ENCODE data around the gene FNDC10. TPM values are rescaled to one million over a fixed set of nuclear protein-coding genes. Genes with fewer than 3 reads are reported as not detected.

The FNDC10 gene
- total RNA-seq, 2 donors from 2014 or later: 10.4 to 10.8 TPM

DNA sequence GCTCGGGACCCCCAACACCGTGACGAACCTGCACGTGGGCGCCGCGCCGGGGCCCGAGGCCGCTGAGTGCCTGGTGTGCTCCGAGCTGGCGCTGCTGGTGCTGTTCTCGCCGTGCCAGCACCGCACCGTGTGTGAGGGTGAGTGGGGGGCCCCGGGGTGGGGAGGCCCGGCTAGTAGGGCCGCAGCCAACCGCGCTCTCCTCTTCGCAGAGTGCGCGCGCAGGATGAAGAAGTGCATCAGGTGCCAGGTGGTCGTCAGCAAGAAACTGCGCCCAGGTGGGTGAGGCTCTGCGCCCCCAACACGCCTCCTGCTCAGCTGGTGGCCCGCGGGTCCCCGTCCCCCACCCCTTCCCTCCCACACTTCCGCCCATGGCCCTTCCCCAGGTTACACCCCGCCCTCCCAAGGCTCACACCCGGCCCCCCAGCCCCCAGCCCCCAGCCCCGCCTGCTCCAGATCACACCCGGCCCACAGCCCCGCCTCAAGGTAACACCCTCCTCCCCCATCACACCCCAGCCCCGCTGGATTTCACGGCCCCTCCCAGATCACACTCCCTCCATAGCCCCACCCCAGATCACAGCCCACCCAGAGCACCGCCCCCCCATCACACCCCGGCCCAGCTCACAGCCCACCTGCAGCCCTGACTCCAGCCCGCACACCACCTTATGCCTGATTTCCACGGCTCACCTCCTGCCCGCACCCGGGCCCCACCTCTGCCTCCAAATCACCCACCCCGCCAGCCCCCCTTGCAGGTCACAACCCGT lies 29.7 kb upstream of the FNDC10 start:
- peaks cover 2% of the 10 kb centered on the region for H3K9me3 Mint-ChIP-seq
- DNase-seq: no peak
- Histone ChIP-seq H3K9ac (ENCODE audit: extremely low read depth, low read length, poor library complexity, severe bottlenecking) (no peak overlapping the region), H3K36me3 (ENCODE audit: control insufficient read depth, insufficient read depth, low read length) (no peaks in the 10 kb centered on the region), H3K9me3 (ENCODE audit: control insufficient read depth, low read length) (no peaks in the 10 kb centered on the region), H3K4me3 (ENCODE audit: low read length) (no peak overlapping the region), H3K4me1 (ENCODE audit: control insufficient read depth, insufficient read depth, low read length) (no peaks in the 10 kb centered on the region), H3K27me3 (ENCODE audit: control insufficient read depth, insufficient read depth, low read length, poor library complexity, severe bottlenecking) (peaks cover 14% of the 10 kb centered on the region), H3K27ac (ENCODE audit: low read depth, low read length) (no peak overlapping the region)
- WGBS, 2 experiments (ENCODE audit: insufficient coverage in 1 of 2, insufficient read length in 1 of 2): 91 to 92% methylated on average over 14 to 40 of the region's 48 CpGs
- H3K4me1 Mint-ChIP-seq: no peaks in the 10 kb centered on the region
- H3K27ac Mint-ChIP-seq: no peak overlapping the region
- no peak overlapping the region for H3K4me3 Mint-ChIP-seq
- peaks cover 12% of the 10 kb centered on the region for H3K27me3 Mint-ChIP-seq (ENCODE audit: insufficient read depth)
- TF ChIP-seq, protein P1, sequence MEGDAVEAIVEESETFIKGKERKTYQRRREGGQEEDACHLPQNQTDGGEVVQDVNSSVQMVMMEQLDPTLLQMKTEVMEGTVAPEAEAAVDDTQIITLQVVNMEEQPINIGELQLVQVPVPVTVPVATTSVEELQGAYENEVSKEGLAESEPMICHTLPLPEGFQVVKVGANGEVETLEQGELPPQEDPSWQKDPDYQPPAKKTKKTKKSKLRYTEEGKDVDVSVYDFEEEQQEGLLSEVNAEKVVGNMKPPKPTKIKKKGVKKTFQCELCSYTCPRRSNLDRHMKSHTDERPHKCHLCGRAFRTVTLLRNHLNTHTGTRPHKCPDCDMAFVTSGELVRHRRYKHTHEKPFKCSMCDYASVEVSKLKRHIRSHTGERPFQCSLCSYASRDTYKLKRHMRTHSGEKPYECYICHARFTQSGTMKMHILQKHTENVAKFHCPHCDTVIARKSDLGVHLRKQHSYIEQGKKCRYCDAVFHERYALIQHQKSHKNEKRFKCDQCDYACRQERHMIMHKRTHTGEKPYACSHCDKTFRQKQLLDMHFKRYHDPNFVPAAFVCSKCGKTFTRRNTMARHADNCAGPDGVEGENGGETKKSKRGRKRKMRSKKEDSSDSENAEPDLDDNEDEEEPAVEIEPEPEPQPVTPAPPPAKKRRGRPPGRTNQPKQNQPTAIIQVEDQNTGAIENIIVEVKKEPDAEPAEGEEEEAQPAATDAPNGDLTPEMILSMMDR (conservative IDR thresholded peaks at IDR 0.05): no peak
- H3K36me3 Mint-ChIP-seq (ENCODE audit: low read depth): peaks cover 2% of the 10 kb centered on the region

DNA sequence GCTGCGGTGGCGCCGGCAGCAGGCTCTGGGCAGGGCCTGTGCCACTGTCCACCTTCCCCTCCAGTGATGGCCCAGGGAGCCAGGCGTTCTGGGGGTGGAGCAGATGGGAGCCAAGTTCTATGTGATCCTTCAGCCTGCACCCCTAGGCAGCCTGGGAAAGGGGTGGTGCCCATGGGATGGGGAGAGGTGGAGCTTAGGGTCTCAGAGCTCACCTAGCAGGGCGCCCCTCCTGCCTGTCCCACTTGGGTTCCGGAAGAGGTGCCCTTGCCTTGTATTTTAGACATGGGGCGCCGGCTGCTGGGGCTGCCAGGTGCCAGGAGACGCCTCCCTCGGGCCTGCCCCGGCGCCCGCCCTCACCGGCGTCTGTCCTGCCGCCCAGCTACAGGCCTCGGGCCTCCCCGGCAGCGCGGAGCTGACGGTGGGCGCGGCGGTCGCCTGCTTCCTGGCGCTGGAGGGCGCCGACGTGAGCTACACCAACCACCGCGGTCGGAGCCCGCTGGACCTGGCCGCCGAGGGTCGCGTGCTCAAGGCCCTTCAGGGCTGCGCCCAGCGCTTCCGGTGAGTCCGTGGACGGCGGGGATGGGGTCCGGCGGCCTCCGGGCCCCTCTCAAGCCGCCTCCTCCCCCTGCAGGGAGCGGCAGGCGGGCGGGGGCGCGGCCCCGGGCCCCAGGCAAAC lies 29.0 kb upstream of the FNDC10 start:
- Histone ChIP-seq H3K4me1 (ENCODE audit: control insufficient read depth, insufficient read depth, low read length) (no peaks in the 10 kb centered on the region), H3K9me3 (ENCODE audit: control insufficient read depth, low read length) (no peaks in the 10 kb centered on the region), H3K27me3 (ENCODE audit: control insufficient read depth, insufficient read depth, low read length, poor library complexity, severe bottlenecking) (peaks cover 14% of the 10 kb centered on the region), H3K36me3 (ENCODE audit: control insufficient read depth, insufficient read depth, low read length) (no peaks in the 10 kb centered on the region), H3K27ac (ENCODE audit: low read depth, low read length) (no peak overlapping the region), H3K4me3 (ENCODE audit: low read length) (no peak overlapping the region), H3K9ac (ENCODE audit: extremely low read depth, low read length, poor library complexity, severe bottlenecking) (no peak overlapping the region)
- TF ChIP-seq, protein P1 (conservative IDR thresholded peaks at IDR 0.05): peak; percentile 10
- H3K4me3 Mint-ChIP-seq: no peak overlapping the region
- 93 to 95% methylated on average over 44 to 53 of the region's 53 CpGs for WGBS, 2 experiments (ENCODE audit: insufficient coverage in 1 of 2, insufficient read length in 1 of 2)
- H3K27ac Mint-ChIP-seq: no peak overlapping the region
- no peaks in the 10 kb centered on the region for H3K4me1 Mint-ChIP-seq
- DNase-seq: peak; percentile 86
- peaks cover 2% of the 10 kb centered on the region for H3K9me3 Mint-ChIP-seq
- peaks cover 2% of the 10 kb centered on the region for H3K36me3 Mint-ChIP-seq (ENCODE audit: low read depth)
- H3K27me3 Mint-ChIP-seq (ENCODE audit: insufficient read depth): peaks cover 12% of the 10 kb centered on the region

DNA sequence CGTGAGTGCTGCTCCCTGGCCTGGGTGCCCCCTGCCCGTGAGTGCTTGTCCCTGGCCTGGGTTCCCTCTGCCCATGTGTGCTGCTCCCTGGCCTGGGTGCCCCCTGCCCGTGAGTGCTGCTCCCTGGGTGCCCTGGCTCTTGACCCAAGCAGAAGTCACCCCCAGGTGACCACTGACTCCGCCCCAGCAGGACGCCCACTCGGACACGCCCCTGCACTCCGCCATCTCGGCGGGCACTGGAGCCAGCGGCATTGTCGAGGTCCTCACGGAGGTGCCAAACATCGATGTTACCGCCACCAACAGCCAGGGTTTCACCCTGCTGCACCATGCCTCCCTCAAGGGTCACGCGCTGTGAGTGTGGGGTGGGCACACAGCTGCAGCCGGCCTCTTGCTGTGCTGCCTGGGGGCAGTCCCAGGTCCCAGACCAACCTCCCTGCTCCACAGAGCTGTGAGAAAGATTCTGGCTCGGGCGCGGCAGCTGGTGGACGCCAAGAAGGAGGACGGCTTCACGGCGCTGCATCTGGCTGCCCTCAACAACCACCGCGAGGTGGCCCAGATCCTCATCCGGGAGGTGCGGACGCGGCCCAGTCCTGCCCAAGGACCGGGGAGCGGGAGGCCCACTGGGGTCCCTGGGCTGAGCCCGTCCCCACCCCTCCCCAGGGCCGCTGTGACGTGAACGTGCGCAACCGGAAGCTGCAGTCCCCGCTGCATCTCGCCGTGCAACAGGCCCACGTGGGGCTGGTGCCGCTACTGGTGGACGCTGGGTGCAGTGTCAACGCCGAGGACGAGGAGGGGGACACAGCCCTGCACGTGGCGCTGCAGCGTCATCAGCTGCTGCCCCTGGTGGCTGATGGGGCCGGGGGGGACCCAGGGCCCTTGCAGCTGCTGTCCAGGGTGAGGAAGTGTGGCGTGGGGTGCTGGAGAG lies 28.2 kb upstream of the FNDC10 start:
- H3K9me3 Mint-ChIP-seq: peaks cover 2% of the 10 kb centered on the region
- H3K9me3 ChIP-seq (ENCODE audit: control insufficient read depth, low read length): no peaks in the 10 kb centered on the region
- H3K36me3 ChIP-seq (ENCODE audit: control insufficient read depth, insufficient read depth, low read length): no peaks in the 10 kb centered on the region
- H3K27me3 ChIP-seq (ENCODE audit: control insufficient read depth, insufficient read depth, low read length, poor library complexity, severe bottlenecking): peaks cover 14% of the 10 kb centered on the region
- no peaks in the 10 kb centered on the region for H3K4me1 Mint-ChIP-seq
- no peaks in the 10 kb centered on the region for H3K4me1 ChIP-seq (ENCODE audit: control insufficient read depth, insufficient read depth, low read length)
- H3K4me3 ChIP-seq (ENCODE audit: low read length): no peak overlapping the region
- WGBS, 2 experiments (ENCODE audit: insufficient coverage in 1 of 2, insufficient read length in 1 of 2): 95 to 96% methylated on average over 32 to 53 of the region's 53 CpGs
- H3K9ac ChIP-seq (ENCODE audit: extremely low read depth, low read length, poor library complexity, severe bottlenecking): no peak overlapping the region
- H3K4me3 Mint-ChIP-seq: no peak overlapping the region
- DNase-seq: peak; percentile 48
- no peak overlapping the region for H3K27ac Mint-ChIP-seq
- H3K27ac ChIP-seq (ENCODE audit: low read depth, low read length): no peak overlapping the region
- peaks cover 2% of the 10 kb centered on the region for H3K36me3 Mint-ChIP-seq (ENCODE audit: low read depth)
- peaks cover 12% of the 10 kb centered on the region for H3K27me3 Mint-ChIP-seq (ENCODE audit: insufficient read depth)
- TF ChIP-seq, protein P1 (conservative IDR thresholded peaks at IDR 0.05): no peak
